NCI-H2196 treated with DMSO at 0.1 percent for 48 hours (cell line): ENCODE data around the gene PDX1.
"Not testable (repeated sequence)": the region's sequence is repeated elsewhere in the genome, so short reads cannot be mapped to it uniquely, and the experiment has no call there.

Source experiments
- DNase-seq: peaks from one replicate; lab custom pipeline; 2025; ENCODE audit not compliant: unreplicated experiment; lab: John Stamatoyannopoulos, UW

Gene PDX1

GRCh38 chr13:27954406-27954851 is 34.6 kb downstream of the PDX1 start:
- no peak for DNase-seq

- no peak for DNase-seq
Measured at GRCh38 chr13:27955014-27955591, 35.3 kb downstream of the PDX1 start.

GRCh38 chr13:27956576-27957300 is 36.9 kb downstream of the PDX1 start:
- DNase-seq = no peak

- DNase-seq = no peak
Measured at GRCh38 chr13:27959976-27960361, 40.2 kb downstream of the PDX1 start.

GRCh38 chr13:27960362-27961226 is 40.8 kb downstream of the PDX1 start:
- DNase-seq = peak; percentile 12

- DNase-seq = no peak
Measured at GRCh38 chr13:27961227-27962085, 41.7 kb downstream of the PDX1 start.

GRCh38 chr13:27962128-27962841 is 42.5 kb downstream of the PDX1 start:
- DNase-seq = no peak

- DNase-seq = no peak
Measured at GRCh38 chr13:27962982-27963381, 43.2 kb downstream of the PDX1 start.

GRCh38 chr13:27963491-27963890 is 43.7 kb downstream of the PDX1 start:
- no peak for DNase-seq

- not testable (repeated sequence) for DNase-seq
Measured at GRCh38 chr13:27964206-27964605, 44.4 kb downstream of the PDX1 start.

- DNase-seq = no peak
Measured at GRCh38 chr13:27964741-27965323, 45.0 kb downstream of the PDX1 start.

GRCh38 chr13:27965343-27965739 is 45.5 kb downstream of the PDX1 start:
- DNase-seq = no peak

- no peak for DNase-seq
Measured at GRCh38 chr13:27965740-27966640, 46.2 kb downstream of the PDX1 start.

- DNase-seq = no peak
Measured at GRCh38 chr13:27966641-27967202, 46.9 kb downstream of the PDX1 start.

- DNase-seq = no peak
Measured at GRCh38 chr13:27967203-27967735, 47.5 kb downstream of the PDX1 start.

- no peak for DNase-seq
Measured at GRCh38 chr13:27967736-27968315, 48.0 kb downstream of the PDX1 start.

- DNase-seq = no peak
Measured at GRCh38 chr13:27968316-27969081, 48.7 kb downstream of the PDX1 start.
